Body of pancreas (tissue), 4 donors: ENCODE data around the gene KLF16. TPM values are rescaled to one million over a fixed set of nuclear protein-coding genes. Genes with fewer than 3 reads are reported as not detected.

Experiments used
- ATAC-seq: fragments of 150-250 bp; one replicate; pipeline ENCODE4 v1.9.1; 2016
- DNase-seq, 4 donors: peaks; one replicate each; pipeline ENCODE4 v3.0.0-alpha.2; 2019
- H3K27ac ChIP-seq, 4 donors: fragments of 200-600 bp; sonication (generic); 1 replicate in 3 of 4; 2 replicates in 1 of 4; pipeline versions ENCODE4 v1.5.1 to v1.6.1; 2016 to 2019; ENCODE audit warnings: mild to moderate bottlenecking in 1 of 4, mixed read lengths in 1 of 4, moderate library complexity in 1 of 4
- H3K27me3 ChIP-seq, 2 donors: fragments of 200-600 bp; sonication (generic); one replicate each; pipeline ENCODE4 v1.6.0; 2016; ENCODE audit warnings: mild to moderate bottlenecking in 1 of 2
- H3K36me3 ChIP-seq, 2 donors: fragments of 200-600 bp; sonication (generic); replicated peaks in 1 of 2; 2 replicates each; pipeline ENCODE4 v1.5.1; 2016; ENCODE audit warnings: low read depth in 2 of 2; ENCODE audit not compliant: insufficient read depth in 1 of 2
- H3K4me1 ChIP-seq: fragments of 200-600 bp; sonication (generic); one replicate; pipeline ENCODE4 v1.6.0; 2016
- H3K4me3 ChIP-seq, 2 donors: fragments of 200-600 bp; sonication (generic); 1 replicate in 1 of 2; 2 replicates in 1 of 2; pipeline ENCODE4 v1.5.1; 2016 to 2019
- H3K9me3 ChIP-seq, 3 donors: fragments of 200-600 bp; sonication (generic); 1 replicate in 2 of 3; 2 replicates in 1 of 3; pipeline ENCODE4 v1.5.1; 2016
- POLR2A ChIP-seq, 3 donors: fragments of 450-650 bp; IDR thresholded peaks; one replicate each; pipeline ENCODE4 v1.6.1; 2016; ENCODE audit warnings: antibody characterized with exemption in 3 of 3, mild to moderate bottlenecking in 2 of 3
- WGBS, 2 donors: methylation state at CpG; one replicate each; pipeline ENCODE4 v1.1.5; 2017; 5-methylcytosine and 5-hydroxymethylcytosine counted together
- intact Hi-C: fragments of 100-400 bp; cut with DNase I; formaldehyde crosslinking; loops from one replicate; pipeline ENCODE4 v1.15.1; 2023
- total RNA-seq, 2 donors: library from RNA; depleted of rRNA; stranded (reverse); fragments of >200 nt; gene quantifications; one replicate each; pipeline ENCODE4 v1.1.0, GENCODE V29; 2016
- TF ChIP-seq, protein P1 (sequence below), 7 experiments: fragments of 450-650 bp in 4 of 7; fragments of 200-600 bp in 3 of 7; sonication (generic) in 3 of 7; IDR thresholded peaks; one replicate each; pipeline ENCODE4 v1.5.1; 2016 to 2019; ENCODE audit warnings: antibody characterized with exemption in 7 of 7

KLF16 gene
- total RNA-seq, 2 donors from 2014 or later, result 2.3 to 3.6 TPM

DNA sequence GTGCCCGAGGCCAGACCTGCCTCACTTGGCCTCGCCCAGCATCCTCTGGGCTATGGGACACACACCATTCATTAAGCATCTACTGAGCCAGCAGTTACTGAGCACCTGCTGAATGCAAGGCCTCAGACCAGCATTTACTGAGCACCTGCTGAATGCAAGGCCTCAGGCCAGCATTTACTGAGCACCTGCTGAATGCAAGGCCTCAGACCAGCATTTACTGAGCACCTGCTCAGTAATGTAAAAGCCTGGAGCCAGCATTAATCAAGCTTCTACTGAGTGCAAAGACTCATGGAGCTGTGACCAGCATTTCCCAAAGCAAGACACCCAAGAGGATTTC is 55.0 kb downstream of the KLF16 start:
- intact Hi-C loops, result no loop called here
- H3K4me1 ChIP-seq, result peaks cover 19% of the 10 kb centered on the region
- no peaks in the 10 kb centered on the region for H3K9me3 ChIP-seq
- H3K4me3 ChIP-seq, result no peak overlapping the region
- DNase-seq (no peak), ATAC-seq (no peak)
- no peaks in the 10 kb centered on the region for H3K36me3 ChIP-seq
- no peaks in the 10 kb centered on the region for H3K27me3 ChIP-seq
- TF ChIP-seq, protein P1, sequence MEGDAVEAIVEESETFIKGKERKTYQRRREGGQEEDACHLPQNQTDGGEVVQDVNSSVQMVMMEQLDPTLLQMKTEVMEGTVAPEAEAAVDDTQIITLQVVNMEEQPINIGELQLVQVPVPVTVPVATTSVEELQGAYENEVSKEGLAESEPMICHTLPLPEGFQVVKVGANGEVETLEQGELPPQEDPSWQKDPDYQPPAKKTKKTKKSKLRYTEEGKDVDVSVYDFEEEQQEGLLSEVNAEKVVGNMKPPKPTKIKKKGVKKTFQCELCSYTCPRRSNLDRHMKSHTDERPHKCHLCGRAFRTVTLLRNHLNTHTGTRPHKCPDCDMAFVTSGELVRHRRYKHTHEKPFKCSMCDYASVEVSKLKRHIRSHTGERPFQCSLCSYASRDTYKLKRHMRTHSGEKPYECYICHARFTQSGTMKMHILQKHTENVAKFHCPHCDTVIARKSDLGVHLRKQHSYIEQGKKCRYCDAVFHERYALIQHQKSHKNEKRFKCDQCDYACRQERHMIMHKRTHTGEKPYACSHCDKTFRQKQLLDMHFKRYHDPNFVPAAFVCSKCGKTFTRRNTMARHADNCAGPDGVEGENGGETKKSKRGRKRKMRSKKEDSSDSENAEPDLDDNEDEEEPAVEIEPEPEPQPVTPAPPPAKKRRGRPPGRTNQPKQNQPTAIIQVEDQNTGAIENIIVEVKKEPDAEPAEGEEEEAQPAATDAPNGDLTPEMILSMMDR (IDR thresholded peaks at IDR 0.05), result no peak
- WGBS, 2 donors, result 83% methylated on average over 2 of the region's 2 CpGs; no CpG with 5 or more reads in 1 of the 2 donors
- no peak overlapping the region for H3K27ac ChIP-seq

DNA sequence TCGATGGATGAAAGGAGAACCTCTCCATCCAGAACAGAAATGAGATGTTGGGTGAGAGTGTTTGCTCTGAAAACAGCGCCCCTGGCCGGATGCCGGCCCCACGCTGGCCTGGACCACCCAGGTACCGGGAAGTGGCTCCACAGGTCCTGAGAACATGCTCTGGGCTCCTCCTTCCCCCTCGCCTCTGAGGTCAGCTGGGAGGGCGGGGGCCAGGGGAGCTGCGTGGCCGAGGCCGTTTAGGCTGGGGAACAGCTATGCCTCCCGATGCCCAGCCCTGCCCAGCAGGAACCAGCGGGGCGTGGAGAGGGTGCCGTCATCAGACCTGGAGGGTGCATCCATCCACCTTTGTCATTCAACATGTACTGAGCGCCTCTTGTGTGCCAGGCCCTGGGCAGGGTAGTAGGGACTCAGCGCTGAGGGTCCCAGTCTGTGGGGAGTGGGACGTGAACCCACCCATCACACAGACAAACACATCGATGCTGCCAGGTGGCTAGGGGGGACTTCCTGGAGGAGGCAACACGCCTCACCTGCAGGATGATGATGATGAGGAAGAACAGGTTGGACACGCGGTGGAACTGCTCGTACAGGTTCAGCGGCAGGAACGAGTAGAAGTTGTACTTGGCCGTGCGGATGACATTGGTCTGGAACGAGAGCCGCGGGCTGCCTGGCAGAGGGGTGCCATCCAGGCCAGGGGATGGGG is 55.5 kb downstream of the KLF16 start:
- Histone ChIP-seq H3K4me3 (no peak overlapping the region), H3K4me1 (peaks cover 14% of the 10 kb centered on the region), H3K36me3 (no peaks in the 10 kb centered on the region), H3K27ac (no peak overlapping the region), H3K27me3 (no peaks in the 10 kb centered on the region), H3K9me3 (no peaks in the 10 kb centered on the region)
- WGBS, 2 donors, result 31 to 54% methylated on average over 8 to 28 of the region's 30 CpGs
- DNase-seq (no peak), ATAC-seq (no peak)
- TF ChIP-seq POLR2A (IDR thresholded peaks at IDR 0.05), result no peak
- TF ChIP-seq, protein P1 (IDR thresholded peaks at IDR 0.05), result no peak
- intact Hi-C loops, result no loop called here

DNA sequence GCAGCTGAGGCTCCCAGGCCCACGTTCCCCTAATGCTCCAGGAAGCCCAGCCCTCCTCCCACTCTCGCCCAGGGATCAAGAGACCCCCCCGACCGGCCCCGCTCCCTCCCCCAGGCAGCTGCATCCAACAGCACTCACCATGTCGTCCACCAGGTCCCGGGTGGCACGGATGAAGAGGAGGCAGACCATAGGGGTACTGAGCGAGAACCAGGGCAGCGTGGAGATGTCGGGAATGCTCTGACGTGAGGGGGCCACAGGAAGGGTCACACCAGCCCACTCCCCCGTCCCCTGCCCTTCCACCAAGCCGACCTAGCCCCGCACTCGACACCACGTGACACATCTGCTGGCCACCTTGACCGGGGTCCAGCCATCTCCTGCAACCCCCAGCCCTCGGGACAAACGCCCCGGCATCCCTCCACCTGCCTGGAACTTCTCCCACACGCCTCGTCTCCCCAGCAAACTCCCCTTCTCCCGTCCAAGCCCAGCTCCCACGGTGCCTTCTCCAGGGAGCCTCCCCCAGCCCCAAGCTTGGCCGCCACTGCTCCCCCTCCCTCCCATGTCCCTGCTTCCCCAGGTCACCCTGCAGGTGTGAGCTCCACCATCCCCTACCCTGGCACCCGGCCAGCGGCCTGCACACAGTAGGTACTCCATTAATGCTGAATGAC is 56.2 kb downstream of the KLF16 start:
- Histone ChIP-seq H3K27me3 (no peaks in the 10 kb centered on the region), H3K9me3 (no peaks in the 10 kb centered on the region), H3K4me3 (no peak overlapping the region), H3K27ac (no peak overlapping the region), H3K36me3 (no peaks in the 10 kb centered on the region), H3K4me1 (peaks cover 9% of the 10 kb centered on the region)
- no peak for ATAC-seq
- DNase-seq, result no peak
- intact Hi-C loops, result no loop called here
- TF ChIP-seq, protein P1 (IDR thresholded peaks at IDR 0.05), result no peak
- no peak for TF ChIP-seq POLR2A (IDR thresholded peaks at IDR 0.05)
- WGBS, 2 donors, result 42 to 46% methylated on average over 20 to 28 of the region's 28 CpGs

DNA sequence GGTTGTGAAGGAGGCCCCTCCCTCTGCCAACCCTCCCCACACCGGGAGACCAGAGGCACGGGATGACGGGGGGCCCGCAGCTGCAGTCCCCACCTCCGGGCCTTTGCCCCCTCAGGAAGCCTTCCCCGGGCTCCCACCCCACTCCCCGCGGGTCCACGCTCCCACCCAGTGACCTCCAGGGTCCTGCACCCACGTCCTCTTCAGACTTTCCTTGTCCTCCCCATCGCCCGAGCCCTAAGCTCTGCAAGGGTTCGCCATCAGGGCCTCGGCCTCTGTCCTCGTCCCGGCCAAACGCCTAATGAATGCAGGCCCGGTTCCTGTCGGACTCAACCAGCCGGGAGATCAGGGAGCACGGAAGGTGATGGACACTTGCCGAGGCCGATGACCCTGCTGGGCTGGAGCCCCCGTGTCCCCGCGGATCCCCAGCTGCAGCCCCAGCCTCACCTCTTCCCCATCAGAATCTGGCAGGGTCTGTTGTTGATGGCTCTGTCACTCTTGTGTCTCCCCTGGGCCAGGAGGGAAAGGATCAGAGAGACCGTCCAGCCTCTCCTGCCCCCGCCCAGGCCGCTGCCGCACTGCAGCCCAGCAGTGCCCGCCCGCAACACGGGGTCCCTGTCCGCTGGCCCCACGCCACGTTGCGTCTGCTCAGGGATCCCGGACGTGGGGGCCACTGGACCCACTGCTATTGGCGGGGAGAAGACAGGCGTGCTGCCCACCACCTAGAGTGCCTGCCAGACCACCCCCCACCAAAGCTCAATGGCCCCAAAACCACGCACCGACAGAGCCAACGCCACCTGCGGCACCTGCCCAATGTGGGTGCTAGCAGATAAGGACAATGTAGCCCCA is 57.0 kb downstream of the KLF16 start:
- no peaks in the 10 kb centered on the region for H3K9me3 ChIP-seq
- intact Hi-C loops, result no loop called here
- 78 to 83% methylated on average over 19 to 44 of the region's 45 CpGs for WGBS, 2 donors
- peaks cover 2% of the 10 kb centered on the region for H3K4me1 ChIP-seq
- H3K27me3 ChIP-seq, result no peaks in the 10 kb centered on the region
- TF ChIP-seq POLR2A (IDR thresholded peaks at IDR 0.05), result no peak
- TF ChIP-seq, protein P1 (IDR thresholded peaks at IDR 0.05), result no peak
- H3K4me3 ChIP-seq, result no peak overlapping the region
- H3K27ac ChIP-seq, result no peak overlapping the region
- H3K36me3 ChIP-seq, result no peaks in the 10 kb centered on the region
- ATAC-seq, result no peak
- no peak for DNase-seq
